ENCODE measurements around the gene KLF11. TPM values are rescaled to one million over a fixed set of nuclear protein-coding genes. Genes with fewer than 3 reads are reported as not detected.
"Not testable (repeated sequence)": the region's sequence is repeated elsewhere in the genome, so short reads cannot be mapped to it uniquely, and the experiment has no call there.

Gene KLF11
- total and polyA plus RNA-seq, 10 donors, result 5.4 to 46.1 (median 30.1) TPM

DNA sequence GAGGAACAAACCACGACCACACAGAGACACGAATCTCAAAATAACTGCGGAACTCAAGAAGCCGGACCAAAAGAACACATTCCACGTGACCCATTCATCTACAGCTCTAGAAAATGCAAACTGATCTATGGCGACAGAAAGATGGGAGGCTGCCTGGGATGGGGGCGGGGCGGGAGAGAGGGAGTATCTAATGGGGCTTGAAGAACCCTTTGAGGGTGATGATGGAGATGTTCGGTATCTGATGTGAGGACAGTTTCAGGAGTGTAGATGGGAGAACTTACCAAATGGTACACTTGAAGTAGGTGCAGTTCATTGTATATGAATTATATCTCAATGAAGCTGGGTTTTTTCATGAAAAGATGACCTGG, 34.6 kb upstream of the KLF11 start:
- no peak overlapping the region for H3K4me3 ChIP-seq
- H3K27ac ChIP-seq, result no peak overlapping the region
- H3K4me1 ChIP-seq, result peaks cover 0 to 19% (median 11%) of the 10 kb centered on the region in 6 donors
- intact Hi-C loops (cut with DNase I; ENCODE audit: low total_unique reads), result no loop called here
- peaks cover 0 to 18% (median 0%) of the 10 kb centered on the region in 7 donors for H3K27me3 ChIP-seq (replicated peaks in 1 of 7)
- no peaks in the 10 kb centered on the region for H3K9me3 ChIP-seq
- DNase-seq, result peak; percentile 15
- no peak for TF ChIP-seq POLR2A (IDR thresholded peaks at IDR 0.05)
- WGBS, 5 donors, result 82 to 92% (median 90%) methylated on average over 9 of the region's 9 CpGs
- no peaks in the 10 kb centered on the region for H3K36me3 ChIP-seq

DNA sequence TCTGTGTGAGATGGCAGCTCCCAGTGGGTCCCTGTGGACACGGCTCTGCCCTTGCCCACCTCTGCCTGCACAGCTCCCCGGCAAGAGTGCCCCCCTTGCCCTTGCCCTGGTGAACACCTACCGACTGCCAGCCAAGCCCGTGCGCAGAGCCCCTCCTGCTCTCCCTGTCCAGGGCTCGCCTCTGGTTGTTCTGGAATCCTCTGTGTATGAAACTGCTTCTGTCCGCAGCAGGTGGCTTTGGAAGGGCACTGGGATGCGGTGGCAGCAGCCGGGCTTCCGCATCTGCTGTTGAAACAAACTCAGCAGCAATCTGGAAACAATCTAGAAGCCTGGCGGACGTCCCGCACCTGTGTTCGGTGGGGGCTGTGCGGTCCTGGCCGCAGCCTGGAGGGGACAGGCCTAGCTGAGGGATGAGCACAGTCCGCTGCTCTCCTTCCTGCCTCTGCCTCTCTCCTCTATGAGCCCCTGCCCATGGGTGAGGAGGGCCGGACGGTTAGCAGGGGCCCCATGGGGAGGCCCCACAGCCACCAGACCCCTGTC, 34.0 kb upstream of the KLF11 start:
- WGBS, 5 donors, result 88 to 91% (median 90%) methylated on average over 18 to 19 of the region's 19 CpGs
- peak overlapping the region in 4 of 8 donors; percentile 31 to 51 (median 42) for H3K27ac ChIP-seq
- H3K27me3 ChIP-seq (replicated peaks in 1 of 7), result peaks cover 0 to 18% (median 0%) of the 10 kb centered on the region in 7 donors
- no peaks in the 10 kb centered on the region for H3K36me3 ChIP-seq
- H3K9me3 ChIP-seq, result no peaks in the 10 kb centered on the region
- intact Hi-C loops (cut with DNase I; ENCODE audit: low total_unique reads), result no loop called here
- peak; percentile 61 for DNase-seq
- no peak overlapping the region for H3K4me3 ChIP-seq
- TF ChIP-seq CTCF (IDR thresholded peaks at IDR 0.05 in 8 of 11, conservative IDR thresholded peaks at IDR 0.05 in 3 of 11) (no peak), POLR2AphosphoS5 (IDR thresholded peaks at IDR 0.05) (no peak), POLR2A (IDR thresholded peaks at IDR 0.05) (no peak)
- peaks cover 0 to 19% (median 11%) of the 10 kb centered on the region in 6 donors for H3K4me1 ChIP-seq

DNA sequence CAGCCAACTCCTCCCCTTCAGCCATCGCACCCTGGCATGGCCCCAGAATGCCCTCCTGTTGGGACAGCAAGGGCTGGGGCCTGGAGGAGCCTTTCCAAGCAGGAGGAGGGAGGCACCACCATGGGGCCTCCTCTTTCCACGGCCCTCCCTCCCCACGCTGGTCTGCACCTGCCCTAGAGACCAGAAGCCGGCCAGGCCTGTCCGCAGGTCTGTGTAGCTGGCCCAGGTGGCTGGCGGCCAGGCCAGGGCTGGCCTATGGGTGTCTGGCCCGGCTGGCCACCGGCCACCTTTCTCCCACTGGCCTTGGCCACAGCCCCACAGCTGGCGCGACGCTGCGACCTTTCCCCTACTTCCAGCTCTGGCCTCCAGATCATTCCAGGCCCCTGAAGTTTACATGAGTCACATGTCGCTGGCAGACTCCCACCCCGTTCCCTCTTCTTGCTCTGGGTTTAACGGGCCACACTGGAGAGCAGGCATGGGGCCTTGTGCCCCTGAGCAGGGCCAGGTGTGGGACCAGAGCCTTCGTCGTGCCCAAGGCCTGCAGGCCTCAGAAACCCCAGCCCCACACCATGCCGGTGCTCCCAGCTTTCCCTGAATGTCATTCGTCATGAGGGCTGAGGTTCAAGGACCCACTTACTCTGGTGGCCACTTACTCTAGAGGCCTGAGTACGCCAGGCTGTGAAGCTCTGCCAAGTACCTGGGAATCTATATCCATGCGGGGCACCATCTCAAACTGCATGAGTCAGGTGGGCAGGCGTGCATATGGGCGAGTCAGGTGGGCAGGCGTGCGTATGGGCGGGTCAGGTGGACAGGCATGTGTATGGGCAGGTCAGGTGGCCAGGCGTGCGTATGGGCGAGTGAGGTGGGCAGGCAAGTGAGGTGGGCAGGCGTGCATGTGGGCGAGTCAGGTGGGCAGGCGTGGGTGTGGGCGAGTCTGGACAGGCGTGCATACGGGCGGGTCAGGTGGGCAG, 33.3 kb upstream of the KLF11 start:
- peak; percentile 82 for DNase-seq
- intact Hi-C loops (cut with DNase I; ENCODE audit: low total_unique reads), result no loop called here
- H3K9me3 ChIP-seq, result no peaks in the 10 kb centered on the region

GRCh38 chr2:10010861-10011605, 32.3 kb upstream of the KLF11 start:
- H3K36me3 ChIP-seq; H3K4me3 ChIP-seq; H3K9me3 ChIP-seq; intact Hi-C loops (cut with DNase I; ENCODE audit: low total_unique reads); H3K27ac ChIP-seq: not testable (repeated sequence)
- peaks cover 0 to 17% (median 0%) of the 10 kb centered on the region in 7 donors for H3K27me3 ChIP-seq (replicated peaks in 1 of 7)
- 94 to 97% (median 97%) methylated on average over 52 of the region's 52 CpGs for WGBS, 5 donors
- DNase-seq, result peak; percentile 39
- peaks cover 0 to 19% (median 11%) of the 10 kb centered on the region in 6 donors for H3K4me1 ChIP-seq

More for the DNA sequence above, 33.3 kb upstream of the KLF11 start:
- no peak for TF ChIP-seq CTCF (IDR thresholded peaks at IDR 0.05 in 8 of 11, conservative IDR thresholded peaks at IDR 0.05 in 3 of 11)
- TF ChIP-seq POLR2AphosphoS5 (IDR thresholded peaks at IDR 0.05), result peak; percentile 61 to 71 (median 71)
- no peaks in the 10 kb centered on the region for H3K36me3 ChIP-seq
- H3K27me3 ChIP-seq (replicated peaks in 1 of 7), result peaks cover 0 to 18% (median 0%) of the 10 kb centered on the region in 7 donors
- H3K4me1 ChIP-seq, result peaks cover 0 to 19% (median 11%) of the 10 kb centered on the region in 6 donors
- H3K4me3 ChIP-seq, result no peak overlapping the region
- 69 to 85% (median 81%) methylated on average over 26 to 36 of the region's 36 CpGs for WGBS, 5 donors
- H3K27ac ChIP-seq, result peak overlapping the region in 5 of 8 donors; percentile 23 to 51 (median 33)

DNA sequence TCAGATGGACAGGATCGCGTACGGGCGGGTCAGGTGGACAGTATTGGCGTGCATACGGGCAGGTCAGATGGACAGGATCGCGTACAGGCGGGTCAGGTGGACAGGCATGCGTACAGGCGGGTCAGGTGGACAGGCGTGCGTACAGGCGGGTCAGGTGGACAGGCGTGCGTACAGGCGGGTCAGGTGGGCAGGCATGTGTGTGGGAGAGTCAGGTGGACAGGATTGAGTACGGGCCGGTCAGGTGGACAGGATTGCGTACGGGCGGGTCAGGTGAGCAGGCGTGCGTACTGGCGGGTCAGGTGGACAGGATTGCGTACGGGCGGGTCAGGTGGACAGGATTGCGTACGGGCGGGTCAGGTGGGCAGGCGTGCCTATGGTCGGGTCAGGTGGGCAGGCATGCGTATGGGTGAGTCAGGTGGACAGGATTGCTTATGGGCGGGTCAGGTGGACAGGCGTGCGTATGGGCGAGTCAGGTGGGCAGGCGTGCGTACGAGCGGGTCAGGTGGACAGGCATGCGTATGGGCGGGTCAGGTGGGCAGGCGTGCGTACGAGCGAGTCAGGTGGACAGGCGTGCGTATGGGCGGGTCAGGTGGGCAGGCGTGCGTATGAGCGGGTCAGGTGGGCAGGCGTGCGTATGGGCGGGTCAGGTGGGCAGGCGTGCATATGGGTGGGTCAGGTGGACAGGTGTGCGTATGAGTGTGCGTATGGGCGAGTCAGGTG, 31.6 kb upstream of the KLF11 start:
- intact Hi-C loops (cut with DNase I; ENCODE audit: low total_unique reads); H3K27ac ChIP-seq; H3K4me3 ChIP-seq; H3K27me3 ChIP-seq (replicated peaks in 1 of 7); H3K9me3 ChIP-seq; H3K36me3 ChIP-seq: not testable (repeated sequence)
- H3K4me1 ChIP-seq, result peaks cover 0 to 16% (median 11%) of the 10 kb centered on the region in 6 donors
- WGBS, 5 donors, result 92 to 97% (median 95%) methylated on average over 60 to 61 of the region's 61 CpGs
- peak; percentile 70 for DNase-seq

GRCh38 chr2:10012366-10012962, 30.9 kb upstream of the KLF11 start:
- H3K27me3 ChIP-seq (replicated peaks in 1 of 7); H3K4me3 ChIP-seq; intact Hi-C loops (cut with DNase I; ENCODE audit: low total_unique reads); H3K27ac ChIP-seq; H3K36me3 ChIP-seq; H3K9me3 ChIP-seq: not testable (repeated sequence)
- H3K4me1 ChIP-seq, result peaks cover 0 to 15% (median 11%) of the 10 kb centered on the region in 6 donors
- 94 to 96% (median 95%) methylated on average over 37 of the region's 37 CpGs for WGBS, 5 donors
- DNase-seq, result peak; percentile 51
